GM21360 (cell line): ENCODE measurements around the gene RAB14.
"Not testable (repeated sequence)": the region's sequence is repeated elsewhere in the genome, so short reads cannot be mapped to it uniquely, and the experiment has no call there.

Experiments
- ATAC-seq: cut with Tn5 transposase; IDR thresholded peaks from one replicate; pipeline ENCODE4 v1.9.1; 2021; ENCODE audit warnings: mild to moderate bottlenecking, moderate library complexity; ENCODE audit not compliant: unreplicated experiment

Gene RAB14

GRCh38 chr9:121192959-121193640 is 8.6 kb downstream of the RAB14 start:
- ATAC-seq = no peak

GRCh38 chr9:121192518-121192917 is 9.2 kb downstream of the RAB14 start:
- ATAC-seq = no peak

- ATAC-seq = no peak
These were observed 10.4 kb downstream of the RAB14 start for GRCh38 chr9:121191235-121191634.

GRCh38 chr9:121189660-121190059 is 12.0 kb downstream of the RAB14 start:
- ATAC-seq = no peak

GRCh38 chr9:121189006-121189405 is 12.7 kb downstream of the RAB14 start:
- ATAC-seq = no peak

GRCh38 chr9:121187636-121188305 is 13.9 kb downstream of the RAB14 start:
- ATAC-seq = no peak

- ATAC-seq = no peak
These were observed 15.8 kb downstream of the RAB14 start for GRCh38 chr9:121185774-121186403.

- ATAC-seq = no peak
These were observed 16.4 kb downstream of the RAB14 start for GRCh38 chr9:121185178-121185745.

- no peak for ATAC-seq
These were observed 17.2 kb downstream of the RAB14 start for GRCh38 chr9:121184463-121184862.

- ATAC-seq = no peak
These were observed 17.8 kb downstream of the RAB14 start for GRCh38 chr9:121183666-121184423.

- no peak for ATAC-seq
These were observed 18.7 kb downstream of the RAB14 start for GRCh38 chr9:121182989-121183388.

GRCh38 chr9:121182101-121182836 is 19.4 kb downstream of the RAB14 start:
- ATAC-seq = no peak

- no peak for ATAC-seq
These were observed 21.6 kb downstream of the RAB14 start for GRCh38 chr9:121179930-121180681.

- ATAC-seq = not testable (repeated sequence)
These were observed 22.3 kb downstream of the RAB14 start for GRCh38 chr9:121179373-121179721.

- no peak for ATAC-seq
These were observed 22.8 kb downstream of the RAB14 start for GRCh38 chr9:121178676-121179372.

- ATAC-seq = no peak
These were observed 28.2 kb downstream of the RAB14 start for GRCh38 chr9:121173501-121173900.

GRCh38 chr9:121172726-121173487 is 28.8 kb downstream of the RAB14 start:
- no peak for ATAC-seq

- no peak for ATAC-seq
These were observed 30.4 kb downstream of the RAB14 start for GRCh38 chr9:121171236-121171635.
